G401 (cell line): ENCODE results near the gene GP1BB. TPM values are rescaled to one million over a fixed set of nuclear protein-coding genes. Genes with fewer than 3 reads are reported as not detected.

Experiments used
- DNase-seq: peaks from one replicate; pipeline ENCODE4 v3.0.0-alpha.2; 2015; ENCODE audit warnings: low spot score
- in situ Hi-C: cut with HindIII; loops from 2 replicates; pipeline ENCODE4 v1.10.0; 2016; ENCODE audit warnings: low sequenced_read_pairs, mixed read lengths
- total RNA-seq: library from RNA; depleted of rRNA; stranded (reverse); fragments of >200 nt; shearing (Covaris generic); gene quantifications from 2 replicates; pipeline ENCODE4 v1.2.3, GENCODE V29; 2014; rRNA removed

GP1BB gene
- total RNA-seq, 1 experiment from 2014 or later: 4.7 TPM

GRCh38 chr22:19772422-19772672, 49.0 kb downstream of the GP1BB start:
- in situ Hi-C loops: loop anchor here (25.0 kb wide), 1 partner anchor 190 kb away; no protein-coding TSS in a partner anchor
- no peak for DNase-seq

GRCh38 chr22:19772673-19773469, 49.5 kb downstream of the GP1BB start:
- in situ Hi-C loops: loop anchor here (25.0 kb wide), 1 partner anchor 189 kb away; no protein-coding TSS in a partner anchor

GRCh38 chr22:19773470-19774040, 50.2 kb downstream of the GP1BB start:
- in situ Hi-C loops: loop anchor here (25.0 kb wide), 1 partner anchor 189 kb away; no protein-coding TSS in a partner anchor
- no peak for DNase-seq

More at GRCh38 chr22:19772673-19773469, 49.5 kb downstream of the GP1BB start:
- no peak for DNase-seq

Other genes starting within 250 kb of the GP1BB start
- gene UFD1, start 244.3 kb upstream of the GP1BB start, total RNA-seq: 74.1 and 84.8 TPM in 2 replicates
- 43.4 and 46.7 TPM in 2 replicates for gene CDC45, start 243.6 kb upstream of the GP1BB start, total RNA-seq
- gene CLDN5, start 199.1 kb upstream of the GP1BB start, total RNA-seq: not detected in 2 replicates
- 8.3 and 21.4 TPM in 2 replicates for gene SEPTIN5, start 9.0 kb upstream of the GP1BB start, total RNA-seq
- gene TBX1, start 37.2 kb downstream of the GP1BB start, total RNA-seq: 15.4 and 32.1 TPM in 2 replicates
- gene GNB1L, start 131.3 kb downstream of the GP1BB start, total RNA-seq: 20.4 TPM in 2 replicates
- gene RTL10, start 131.3 kb downstream of the GP1BB start, total RNA-seq: 4.6 and 11.0 TPM in 2 replicates
- 142 and 187 TPM in 2 replicates for gene COMT, start 218.2 kb downstream of the GP1BB start, total RNA-seq
- 86.5 and 96.6 TPM in 2 replicates for gene TXNRD2, start 218.3 kb downstream of the GP1BB start, total RNA-seq